OCI-LY7 (cell line): Measurements from ENCODE around the gene SMYD3. TPM values are rescaled to one million over a fixed set of nuclear protein-coding genes. Genes with fewer than 3 reads are reported as not detected.

Experiments used
- BruUV-seq: library from RNA; stranded (reverse); fragments of 400-500 nt; replicated peaks from 2 replicates; lab custom pipeline; 2021; lab: Mats Ljungman, UMichigan
- CTCF ChIA-PET: fragments of 300-600 bp; sonication (Branson Sonifier 250); formaldehyde crosslinking; loops from one replicate; lab custom pipeline; 2022; ENCODE audit warnings: antibody characterized with exemption; ENCODE audit not compliant: unreplicated experiment; lab: Charles Lee
- POLR2A ChIA-PET: fragments of 300-600 bp; sonication (Branson Sonifier 250); formaldehyde crosslinking; loops from one replicate; lab custom pipeline; 2022; ENCODE audit warnings: antibody characterized with exemption; lab: Charles Lee
- DNase-seq: peaks from one replicate; pipeline ENCODE4 v3.0.0-alpha.2; 2015; ENCODE audit warnings: low spot score
- H2AFZ ChIP-seq: fragments of 200-600 bp; sonication (generic), shearing (Covaris generic); 2 replicates; pipeline ENCODE4 v1.6.1; 2014; ENCODE audit warnings: mild to moderate bottlenecking, antibody characterized with exemption, low read length, moderate library complexity
- H3K27ac ChIP-seq: fragments of 200-600 bp; sonication (generic); 2 replicates; pipeline ENCODE4 v1.5.1; 2014; ENCODE audit warnings: mixed run types, low read depth, mild to moderate bottlenecking, moderate library complexity, low read length, inconsistent platforms; ENCODE audit not compliant: poor library complexity, severe bottlenecking
- H3K36me3 ChIP-seq: fragments of 200-600 bp; sonication (generic); 2 replicates; pipeline ENCODE4 v1.6.1; 2014; ENCODE audit warnings: mild to moderate bottlenecking, antibody characterized with exemption, low read length, moderate library complexity, mixed read lengths; ENCODE audit not compliant: insufficient read depth
- H3K4me1 ChIP-seq: fragments of 200-600 bp; sonication (generic); 2 replicates; pipeline ENCODE4 v1.5.1; 2014; ENCODE audit warnings: mild to moderate bottlenecking, low read length; ENCODE audit not compliant: insufficient read depth, poor library complexity, severe bottlenecking
- H3K4me2 ChIP-seq: fragments of 200-600 bp; sonication (generic); 2 replicates; pipeline ENCODE4 v1.6.1; 2014; ENCODE audit warnings: mild to moderate bottlenecking, low read length
- H3K4me3 ChIP-seq: fragments of 200-600 bp; sonication (generic); 2 replicates; pipeline ENCODE4 v1.5.1; 2014; ENCODE audit warnings: mild to moderate bottlenecking, low read depth, low read length; ENCODE audit not compliant: poor library complexity, severe bottlenecking
- H3K79me2 ChIP-seq: fragments of 200-600 bp; sonication (generic); 2 replicates; pipeline ENCODE4 v1.6.1; 2016; ENCODE audit warnings: low read depth, mild to moderate bottlenecking, low read length, moderate library complexity, mixed read lengths; ENCODE audit not compliant: insufficient read depth
- H3K9me2 ChIP-seq: fragments of 200-600 bp; sonication (generic); 2 replicates; pipeline ENCODE4 v1.6.1; 2016; ENCODE audit warnings: mild to moderate bottlenecking, low read length, mixed read lengths; ENCODE audit not compliant: insufficient read depth
- H3K9me3 ChIP-seq: fragments of 200-600 bp; sonication (generic); 2 replicates; pipeline ENCODE4 v1.6.1; 2014; ENCODE audit warnings: mild to moderate bottlenecking, mixed run types, low read length, mixed read lengths
- H4K20me1 ChIP-seq: fragments of 200-600 bp; sonication (generic); 2 replicates; pipeline ENCODE4 v1.6.1; 2014; ENCODE audit warnings: mild to moderate bottlenecking, antibody characterized with exemption, low read length, moderate library complexity, mixed read lengths; ENCODE audit not compliant: insufficient read depth
- EZH2phosphoT487 ChIP-seq: fragments of 200-600 bp; sonication (generic); IDR thresholded peaks from 2 replicates; pipeline ENCODE4 v1.6.1; 2018; ENCODE audit warnings: low read depth, borderline replicate concordance, mild to moderate bottlenecking, mixed run types, antibody characterized with exemption, low read length, moderate library complexity, mixed read lengths
- intact Hi-C: fragments of 100-400 bp; cut with micrococcal nuclease; formaldehyde crosslinking; loops from one replicate; pipeline ENCODE4 v1.10.0; 2022; ENCODE audit not compliant: unreplicated experiment
- total RNA-seq, 2 experiments: library from RNA; depleted of rRNA in 1 of 2; stranded (reverse); fragments of >200 nt in 1 of 2; shearing (Covaris generic) in 1 of 2; gene quantifications; 2 replicates each; pipeline ENCODE4 v1.2.3, GENCODE V29; 2014 to 2022
- TF ChIP-seq, protein P1 (sequence below): fragments of 200-600 bp; sonication (generic); conservative IDR thresholded peaks from 2 replicates; pipeline ENCODE4 v1.5.1; 2014; ENCODE audit warnings: mild to moderate bottlenecking, antibody characterized with exemption, low read length, moderate library complexity, mixed read lengths

SMYD3 gene
- total RNA-seq, 2 experiments from 2014 or later = 28.9 to 34.5 TPM

DNA sequence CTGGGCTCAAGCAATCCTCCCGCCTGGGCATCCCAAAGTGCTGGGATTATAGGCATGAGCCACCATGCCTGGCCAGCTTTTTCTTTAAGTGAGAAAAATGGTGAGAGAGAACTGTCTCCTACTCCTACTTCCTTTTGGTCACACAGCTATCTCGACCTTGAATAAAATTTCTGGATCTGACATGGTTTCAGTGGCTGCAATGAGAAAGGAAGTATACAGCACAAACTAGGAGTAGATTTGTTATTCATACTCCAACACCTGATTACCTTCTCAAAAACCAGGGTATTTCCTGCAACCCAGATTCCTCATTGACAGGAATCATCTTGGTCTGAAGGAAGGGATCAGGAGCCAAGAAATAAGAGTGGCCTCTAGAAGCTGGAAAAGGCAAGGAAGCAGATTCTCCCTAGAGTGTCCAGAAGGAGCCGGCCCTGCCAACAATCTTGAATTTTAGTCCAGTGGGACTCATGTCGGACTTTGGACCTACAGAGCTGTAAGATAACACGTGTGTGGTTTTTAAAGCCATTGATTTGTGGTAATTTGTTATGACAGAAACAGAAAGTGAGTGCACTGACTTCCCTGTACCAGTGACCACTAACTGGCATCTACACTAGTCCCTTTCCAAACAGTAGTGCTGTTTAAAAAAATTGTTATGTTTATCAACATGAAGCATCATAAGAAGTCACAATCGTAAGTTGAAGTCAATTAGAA is 516.6 kb downstream of the SMYD3 start:
- no peak for DNase-seq
- no peak overlapping the region for H3K4me2 ChIP-seq
- no peaks in the 10 kb centered on the region for H3K36me3 ChIP-seq
- ChIA-PET POLR2A (no interaction called here), CTCF (no interaction called here)
- H2AFZ ChIP-seq = no peak overlapping the region
- H3K27ac ChIP-seq = no peak overlapping the region
- no TSS peak for BruUV-seq
- TF ChIP-seq EZH2phosphoT487 = no peak
- TF ChIP-seq, protein P1, sequence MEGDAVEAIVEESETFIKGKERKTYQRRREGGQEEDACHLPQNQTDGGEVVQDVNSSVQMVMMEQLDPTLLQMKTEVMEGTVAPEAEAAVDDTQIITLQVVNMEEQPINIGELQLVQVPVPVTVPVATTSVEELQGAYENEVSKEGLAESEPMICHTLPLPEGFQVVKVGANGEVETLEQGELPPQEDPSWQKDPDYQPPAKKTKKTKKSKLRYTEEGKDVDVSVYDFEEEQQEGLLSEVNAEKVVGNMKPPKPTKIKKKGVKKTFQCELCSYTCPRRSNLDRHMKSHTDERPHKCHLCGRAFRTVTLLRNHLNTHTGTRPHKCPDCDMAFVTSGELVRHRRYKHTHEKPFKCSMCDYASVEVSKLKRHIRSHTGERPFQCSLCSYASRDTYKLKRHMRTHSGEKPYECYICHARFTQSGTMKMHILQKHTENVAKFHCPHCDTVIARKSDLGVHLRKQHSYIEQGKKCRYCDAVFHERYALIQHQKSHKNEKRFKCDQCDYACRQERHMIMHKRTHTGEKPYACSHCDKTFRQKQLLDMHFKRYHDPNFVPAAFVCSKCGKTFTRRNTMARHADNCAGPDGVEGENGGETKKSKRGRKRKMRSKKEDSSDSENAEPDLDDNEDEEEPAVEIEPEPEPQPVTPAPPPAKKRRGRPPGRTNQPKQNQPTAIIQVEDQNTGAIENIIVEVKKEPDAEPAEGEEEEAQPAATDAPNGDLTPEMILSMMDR = no peak
- no peaks in the 10 kb centered on the region for H3K9me3 ChIP-seq
- H4K20me1 ChIP-seq = no peaks in the 10 kb centered on the region
- H3K4me3 ChIP-seq = no peak overlapping the region
- no peaks in the 10 kb centered on the region for H3K79me2 ChIP-seq
- intact Hi-C loops = no loop called here
- no peaks in the 10 kb centered on the region for H3K4me1 ChIP-seq
- H3K9me2 ChIP-seq = no peaks in the 10 kb centered on the region

DNA sequence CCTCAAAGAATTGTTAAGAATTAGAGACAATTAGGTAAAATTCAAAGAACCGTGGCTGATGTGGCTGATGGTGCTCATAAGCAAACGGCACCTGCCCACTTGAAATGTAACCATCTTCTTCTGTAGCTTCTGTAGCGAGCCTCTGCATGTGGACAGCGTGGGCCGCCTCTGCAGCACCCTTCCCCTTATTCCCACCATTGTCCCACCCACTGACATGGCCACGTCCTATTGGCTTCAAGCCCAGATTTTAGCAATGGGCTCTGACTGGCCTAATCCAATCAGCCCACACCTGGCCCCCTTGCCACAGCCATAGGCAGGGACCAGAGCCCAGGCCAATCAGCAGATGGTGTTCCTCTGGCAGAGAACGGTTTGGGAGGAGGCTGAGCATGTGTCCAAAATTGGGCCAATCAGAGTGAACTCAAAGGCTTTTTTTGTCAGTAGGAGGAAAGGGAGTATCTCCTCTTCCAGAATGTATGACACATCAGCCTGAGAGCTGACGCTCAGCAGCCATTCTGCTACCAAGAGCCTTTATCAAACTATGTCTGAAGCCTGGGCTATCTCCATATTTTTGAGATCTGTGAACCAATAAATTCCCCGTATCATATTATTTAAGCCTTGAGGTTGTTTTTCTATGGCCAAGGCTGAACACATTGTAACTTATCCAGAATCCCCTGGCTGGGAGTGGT is 518.5 kb downstream of the SMYD3 start:
- intact Hi-C loops = no loop called here
- CTCF ChIA-PET = no interaction called here
- no peaks in the 10 kb centered on the region for H3K9me2 ChIP-seq
- H2AFZ ChIP-seq = no peak overlapping the region
- no peak for TF ChIP-seq EZH2phosphoT487
- TF ChIP-seq, protein P1 = no peak
- POLR2A ChIA-PET = no interaction called here
- H3K27ac ChIP-seq = no peak overlapping the region
- H3K4me2 ChIP-seq = no peak overlapping the region
- no peaks in the 10 kb centered on the region for H3K9me3 ChIP-seq
- no peaks in the 10 kb centered on the region for H3K79me2 ChIP-seq
- H3K36me3 ChIP-seq = no peaks in the 10 kb centered on the region
- no peaks in the 10 kb centered on the region for H3K4me1 ChIP-seq
- no peaks in the 10 kb centered on the region for H4K20me1 ChIP-seq
- no peak overlapping the region for H3K4me3 ChIP-seq
- DNase-seq = no peak
- no TSS peak for BruUV-seq

DNA sequence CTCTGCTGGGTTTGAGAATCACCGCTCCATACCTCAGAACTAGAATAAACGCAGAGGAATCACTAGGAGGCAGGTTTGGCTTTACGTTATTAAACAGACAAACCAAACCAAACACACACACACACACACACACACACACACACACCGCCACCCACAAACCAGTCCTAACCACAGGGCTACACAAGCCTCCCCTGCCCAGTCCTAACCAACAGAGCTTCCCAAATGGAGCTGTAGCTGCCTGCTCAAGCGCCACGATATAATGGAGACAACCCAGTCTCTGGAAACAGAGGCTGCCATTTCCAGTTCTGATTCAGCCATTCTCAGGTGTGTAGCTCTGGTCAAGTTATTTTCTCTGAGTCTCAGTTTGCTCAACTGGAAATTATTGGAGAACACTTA is 519.1 kb downstream of the SMYD3 start:
- POLR2A ChIA-PET = no interaction called here
- no peaks in the 10 kb centered on the region for H3K36me3 ChIP-seq
- H3K4me1 ChIP-seq = no peaks in the 10 kb centered on the region
- CTCF ChIA-PET = no interaction called here
- H2AFZ ChIP-seq = no peak overlapping the region
- H3K27ac ChIP-seq = no peak overlapping the region
- H3K79me2 ChIP-seq = no peaks in the 10 kb centered on the region
- no peak for DNase-seq
- H3K9me3 ChIP-seq = no peaks in the 10 kb centered on the region
- TF ChIP-seq, protein P1 = no peak
- no peak for TF ChIP-seq EZH2phosphoT487
- no peak overlapping the region for H3K4me3 ChIP-seq
- no peaks in the 10 kb centered on the region for H4K20me1 ChIP-seq
- no TSS peak for BruUV-seq
- intact Hi-C loops = no loop called here
- no peak overlapping the region for H3K4me2 ChIP-seq
- H3K9me2 ChIP-seq = no peaks in the 10 kb centered on the region
